ENCODE data around the gene RING1.

The RING1 gene

GRCh38 chr6:33204415-33205190 lies 3.7 kb upstream of the RING1 start, which contains the start of gene HSD17B8:
HSD17B8 (plus strand) TSS chr6:33204655; CDS start chr6:33204669, 14 bp downstream.
- no peak within 1 kb of the TSS for H2AFZ ChIP-seq (ENCODE audit: low read length)

GRCh38 chr6:33205191-33206026 lies 2.9 kb upstream of the RING1 start:
- Histone ChIP-seq H3K4me2 (ENCODE audit: low read length) (peak overlapping the region; percentile 86), H3K79me2 (ENCODE audit: insufficient read depth, low read length) (no peaks in the 10 kb centered on the region), H3K4me3 (ENCODE audit: low read depth, low read length, poor library complexity, severe bottlenecking) (peak overlapping the region; percentile 90), H3K9ac (ENCODE audit: low read length) (peak overlapping the region; percentile 86), H3K27me3 (ENCODE audit: insufficient read depth, low read length) (no peaks in the 10 kb centered on the region), H4K20me1 (ENCODE audit: insufficient read depth, low read length) (no peaks in the 10 kb centered on the region), H3F3A (ENCODE audit: insufficient read depth, low read length) (0 out of 2 replicates have a peak, but pooled peaks cover 4% of the 10 kb centered on the region), H2AFZ (ENCODE audit: low read length) (no peak overlapping the region), H3K9me3 (ENCODE audit: low read length) (no peaks in the 10 kb centered on the region), H3K36me3 (ENCODE audit: insufficient read depth, low read length) (peaks cover 33% of the 10 kb centered on the region; the same call in 1 of the 2 replicates), H3K9me2 (ENCODE audit: low read depth, low read length) (no peaks in the 10 kb centered on the region), H3K4me1 (ENCODE audit: insufficient read depth, low read length, severe bottlenecking) (peaks cover 46% of the 10 kb centered on the region), H3K27ac (ENCODE audit: low read depth, low read length, poor library complexity, severe bottlenecking) (no peak overlapping the region)
- TF ChIP-seq CTCF (IDR thresholded peaks at IDR 0.05; ENCODE audit: low read length) (peak; percentile 42; the same call in 1 of the 2 replicates), EZH2 (IDR thresholded peaks at IDR 0.05; ENCODE audit: borderline replicate concordance, low read length) (no peak)

More at GRCh38 chr6:33204415-33205190, 3.7 kb upstream of the RING1 start, which contains the start of gene HSD17B8:
- no peaks in the 10 kb centered on the region for H3K79me2 ChIP-seq (ENCODE audit: insufficient read depth, low read length)
- H3K9me3 ChIP-seq (ENCODE audit: low read length), result no peaks in the 10 kb centered on the region
- H3K4me2 ChIP-seq (ENCODE audit: low read length), result peak within 1 kb of the TSS; percentile 86
- H3K36me3 ChIP-seq (ENCODE audit: insufficient read depth, low read length), result peaks cover 25% of the 10 kb centered on the region; the same call in 1 of the 2 replicates
- H4K20me1 ChIP-seq (ENCODE audit: insufficient read depth, low read length), result no peaks in the 10 kb centered on the region
- peaks cover 47% of the 10 kb centered on the region for H3K4me1 ChIP-seq (ENCODE audit: insufficient read depth, low read length, severe bottlenecking)
- 0 out of 2 replicates have a peak, but pooled peaks cover 4% of the 10 kb centered on the region for H3F3A ChIP-seq (ENCODE audit: insufficient read depth, low read length)
- H3K4me3 ChIP-seq (ENCODE audit: low read depth, low read length, poor library complexity, severe bottlenecking), result peak within 1 kb of the TSS; percentile 90
- H3K27ac ChIP-seq (ENCODE audit: low read depth, low read length, poor library complexity, severe bottlenecking), result no peak within 1 kb of the TSS
- peak within 1 kb of the TSS; percentile 86 for H3K9ac ChIP-seq (ENCODE audit: low read length)
- H3K27me3 ChIP-seq (ENCODE audit: insufficient read depth, low read length), result no peaks in the 10 kb centered on the region
- TF ChIP-seq EZH2 (IDR thresholded peaks at IDR 0.05; ENCODE audit: borderline replicate concordance, low read length) (no peak), CTCF (IDR thresholded peaks at IDR 0.05; ENCODE audit: low read length) (no peak)
- H3K9me2 ChIP-seq (ENCODE audit: low read depth, low read length), result no peaks in the 10 kb centered on the region

GRCh38 chr6:33206027-33206863 lies 2.1 kb upstream of the RING1 start:
- H3K4me2 ChIP-seq (ENCODE audit: low read length), result no peak overlapping the region
- 0 out of 2 replicates have a peak, but pooled peaks cover 4% of the 10 kb centered on the region for H3F3A ChIP-seq (ENCODE audit: insufficient read depth, low read length)
- H3K4me3 ChIP-seq (ENCODE audit: low read depth, low read length, poor library complexity, severe bottlenecking), result no peak overlapping the region
- no peak overlapping the region for H3K27ac ChIP-seq (ENCODE audit: low read depth, low read length, poor library complexity, severe bottlenecking)
- H3K4me1 ChIP-seq (ENCODE audit: insufficient read depth, low read length, severe bottlenecking), result peaks cover 44% of the 10 kb centered on the region
- H3K36me3 ChIP-seq (ENCODE audit: insufficient read depth, low read length), result peaks cover 38% of the 10 kb centered on the region; the same call in 1 of the 2 replicates
- H3K9me2 ChIP-seq (ENCODE audit: low read depth, low read length), result no peaks in the 10 kb centered on the region
- no peaks in the 10 kb centered on the region for H3K79me2 ChIP-seq (ENCODE audit: insufficient read depth, low read length)
- TF ChIP-seq EZH2 (IDR thresholded peaks at IDR 0.05; ENCODE audit: borderline replicate concordance, low read length), result no peak
- TF ChIP-seq CTCF (IDR thresholded peaks at IDR 0.05; ENCODE audit: low read length), result no peak
- H3K9me3 ChIP-seq (ENCODE audit: low read length), result no peaks in the 10 kb centered on the region
- H2AFZ ChIP-seq (ENCODE audit: low read length), result no peak overlapping the region
- H3K27me3 ChIP-seq (ENCODE audit: insufficient read depth, low read length), result no peaks in the 10 kb centered on the region
- H4K20me1 ChIP-seq (ENCODE audit: insufficient read depth, low read length), result no peaks in the 10 kb centered on the region
- H3K9ac ChIP-seq (ENCODE audit: low read length), result no peak overlapping the region; the same call in 1 of the 2 replicates
